Chondrocyte (in vitro differentiated cells): Measurements from ENCODE around the gene YWHAQ. TPM values are rescaled to one million over a fixed set of nuclear protein-coding genes. Genes with fewer than 3 reads are reported as not detected.
A peak's percentile ranks its signal among the peaks of the same experiment; 100 is the strongest.

Experiments used
- DNase-seq: peaks from one replicate; pipeline ENCODE4 v3.0.0; 2021; ENCODE audit warnings: mixed read lengths, low spot score
- H3K27ac Mint-ChIP-seq: one replicate; pipeline ENCODE4 v1.8.0; 2021; ENCODE audit warnings: mild to moderate bottlenecking, moderate library complexity, mixed read lengths; ENCODE audit not compliant: unreplicated experiment
- H3K27me3 Mint-ChIP-seq: 2 replicates; pipeline ENCODE4 v1.8.0; 2021; ENCODE audit warnings: low read depth, mixed read lengths
- H3K36me3 Mint-ChIP-seq: 2 replicates; pipeline ENCODE4 v1.8.0; 2021; ENCODE audit warnings: low read depth, mixed read lengths
- H3K4me1 Mint-ChIP-seq: 2 replicates; pipeline ENCODE4 v1.8.0; 2021; ENCODE audit warnings: low read depth, mild to moderate bottlenecking, mixed read lengths
- H3K4me3 Mint-ChIP-seq: one replicate; pipeline ENCODE4 v1.8.0; 2021; ENCODE audit warnings: mild to moderate bottlenecking, moderate library complexity, mixed read lengths; ENCODE audit not compliant: unreplicated experiment
- H3K9me3 Mint-ChIP-seq: 2 replicates; pipeline ENCODE4 v1.8.0; 2021; ENCODE audit warnings: low read depth, mixed read lengths
- total RNA-seq: library from RNA; stranded (reverse); gene quantifications from 3 replicates; pipeline ENCODE4 v1.2.1, GENCODE V29; 2021
- TF ChIP-seq, protein P1 (sequence below): fragments of 200-600 bp; sonication (generic); IDR thresholded peaks from 2 replicates; pipeline ENCODE4 v1.5.0; 2021; ENCODE audit warnings: antibody characterized with exemption, mild to moderate bottlenecking, moderate library complexity

YWHAQ gene
- total RNA-seq, 1 donor from 2014 or later: 247 TPM

DNA sequence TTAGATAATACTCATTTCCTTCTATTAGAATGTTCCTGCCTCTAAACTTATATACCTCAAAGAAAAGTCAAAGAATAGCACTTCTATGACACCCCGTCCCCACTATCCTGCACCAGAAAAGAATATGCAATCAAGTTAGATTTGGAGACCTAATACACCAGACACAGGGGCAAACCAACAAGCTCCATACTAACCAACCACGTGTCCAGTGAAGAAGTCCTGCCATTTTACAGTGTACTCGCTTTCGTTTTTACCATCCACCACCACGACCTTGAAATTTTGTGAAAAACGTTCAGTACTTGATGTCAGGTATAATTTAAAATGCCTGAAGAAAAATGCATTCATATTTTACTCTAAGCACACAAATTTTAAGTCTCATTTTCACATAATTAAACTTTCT is 94.3 kb downstream of the YWHAQ start:
- Mint-ChIP-seq H3K36me3 (peaks cover 5% of the 10 kb centered on the region), H3K27ac (peak overlapping the region; percentile 45), H3K4me1 (peaks cover 62% of the 10 kb centered on the region), H3K9me3 (no peaks in the 10 kb centered on the region), H3K27me3 (no peaks in the 10 kb centered on the region), H3K4me3 (no peak overlapping the region)
- no peak for DNase-seq
- TF ChIP-seq, protein P1, sequence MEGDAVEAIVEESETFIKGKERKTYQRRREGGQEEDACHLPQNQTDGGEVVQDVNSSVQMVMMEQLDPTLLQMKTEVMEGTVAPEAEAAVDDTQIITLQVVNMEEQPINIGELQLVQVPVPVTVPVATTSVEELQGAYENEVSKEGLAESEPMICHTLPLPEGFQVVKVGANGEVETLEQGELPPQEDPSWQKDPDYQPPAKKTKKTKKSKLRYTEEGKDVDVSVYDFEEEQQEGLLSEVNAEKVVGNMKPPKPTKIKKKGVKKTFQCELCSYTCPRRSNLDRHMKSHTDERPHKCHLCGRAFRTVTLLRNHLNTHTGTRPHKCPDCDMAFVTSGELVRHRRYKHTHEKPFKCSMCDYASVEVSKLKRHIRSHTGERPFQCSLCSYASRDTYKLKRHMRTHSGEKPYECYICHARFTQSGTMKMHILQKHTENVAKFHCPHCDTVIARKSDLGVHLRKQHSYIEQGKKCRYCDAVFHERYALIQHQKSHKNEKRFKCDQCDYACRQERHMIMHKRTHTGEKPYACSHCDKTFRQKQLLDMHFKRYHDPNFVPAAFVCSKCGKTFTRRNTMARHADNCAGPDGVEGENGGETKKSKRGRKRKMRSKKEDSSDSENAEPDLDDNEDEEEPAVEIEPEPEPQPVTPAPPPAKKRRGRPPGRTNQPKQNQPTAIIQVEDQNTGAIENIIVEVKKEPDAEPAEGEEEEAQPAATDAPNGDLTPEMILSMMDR: no peak

DNA sequence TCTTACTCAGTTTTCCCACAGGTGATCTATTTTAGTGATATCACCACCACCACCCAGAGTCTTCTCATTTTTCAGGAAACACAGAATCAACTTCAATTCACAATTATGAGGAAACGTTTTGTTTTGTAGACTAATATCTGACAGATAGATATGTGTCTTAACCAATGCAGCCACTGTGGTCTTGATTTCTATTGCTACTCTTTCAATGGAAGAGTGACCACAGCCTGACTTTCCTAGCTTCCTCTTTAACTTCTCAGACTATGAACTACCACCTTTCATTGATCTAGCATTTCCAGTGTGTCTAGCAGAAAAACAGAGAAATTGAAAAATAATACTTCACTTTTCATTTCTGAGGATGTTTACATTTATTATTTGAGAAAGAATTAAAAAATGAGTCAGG is 95.6 kb downstream of the YWHAQ start:
- Mint-ChIP-seq H3K36me3 (peaks cover 7% of the 10 kb centered on the region), H3K4me3 (no peak overlapping the region), H3K27me3 (no peaks in the 10 kb centered on the region), H3K9me3 (no peaks in the 10 kb centered on the region), H3K4me1 (peaks cover 54% of the 10 kb centered on the region), H3K27ac (no peak overlapping the region)
- TF ChIP-seq, protein P1: no peak
- no peak for DNase-seq

Other genes with a start within 250 kb of the YWHAQ start
- 99.8 to 126 TPM (median 117 TPM) in 3 replicates for gene ITGB1BP1, start 207.5 kb downstream of the YWHAQ start, total RNA-seq
- gene CPSF3, start 207.3 kb downstream of the YWHAQ start, total RNA-seq: 23.3 to 31.3 TPM (median 24.9 TPM) in 3 replicates
- gene IAH1, start 156.4 kb downstream of the YWHAQ start, total RNA-seq: 66.6 to 72.9 TPM (median 67.8 TPM) in 3 replicates
- 25.2 to 31.4 TPM (median 30.0 TPM) in 3 replicates for gene ADAM17, start 75.2 kb downstream of the YWHAQ start, total RNA-seq
- 13.6 to 18.2 TPM (median 15.6 TPM) in 3 replicates for gene TAF1B, start 212.5 kb upstream of the YWHAQ start, total RNA-seq